Activated CD4-positive, alpha-beta T cell treated with anti-CD3 and anti-CD28 coated beads for 4 hours (primary cell): ENCODE results near the gene NAT8L.

Experiments
- DNase-seq, 2 donors: peaks; one replicate each; pipeline ENCODE4 v3.0.0-alpha.2; 2020

Gene NAT8L

DNA sequence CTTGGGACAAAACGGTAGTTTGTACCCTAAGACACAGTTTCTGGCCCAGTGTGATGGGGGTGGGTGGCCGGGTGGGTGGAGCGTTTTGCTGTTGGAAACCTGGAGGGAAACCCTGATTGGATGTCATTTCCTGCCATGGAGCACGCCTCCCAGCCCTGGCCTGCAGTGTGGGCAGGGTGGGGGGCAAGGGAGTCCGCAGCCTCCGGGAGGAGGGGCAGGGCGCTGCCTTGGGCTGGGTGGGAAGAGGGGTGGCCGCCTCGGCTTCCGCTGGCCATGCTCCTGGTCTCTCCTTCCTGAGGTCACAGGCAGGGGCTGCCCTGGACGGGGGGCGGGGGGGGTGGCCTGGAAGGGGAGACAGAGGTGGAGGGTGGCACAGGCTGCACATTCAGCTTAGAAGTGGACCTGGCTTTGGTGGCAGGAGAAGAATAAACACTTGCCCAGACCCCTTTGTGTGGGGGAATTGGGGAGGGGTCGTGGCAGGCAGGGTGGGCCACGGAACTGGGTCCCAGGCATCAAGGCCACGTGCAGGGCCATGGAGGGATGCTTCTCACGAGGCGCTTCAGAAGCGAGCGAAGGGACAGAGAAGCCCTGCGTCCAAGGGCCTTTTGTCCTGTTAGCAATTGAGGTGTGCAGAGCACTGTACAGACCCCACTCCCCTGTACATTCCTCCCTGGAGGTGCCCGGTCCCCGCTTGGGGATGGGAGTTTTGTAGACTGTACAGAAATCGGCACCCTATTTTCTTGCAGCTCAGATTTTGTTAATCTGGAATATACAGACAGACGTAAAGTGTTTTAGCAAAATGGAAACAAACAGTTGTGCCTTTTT lies 6.2 kb downstream of the NAT8L start:
- DNase-seq: no peak

DNA sequence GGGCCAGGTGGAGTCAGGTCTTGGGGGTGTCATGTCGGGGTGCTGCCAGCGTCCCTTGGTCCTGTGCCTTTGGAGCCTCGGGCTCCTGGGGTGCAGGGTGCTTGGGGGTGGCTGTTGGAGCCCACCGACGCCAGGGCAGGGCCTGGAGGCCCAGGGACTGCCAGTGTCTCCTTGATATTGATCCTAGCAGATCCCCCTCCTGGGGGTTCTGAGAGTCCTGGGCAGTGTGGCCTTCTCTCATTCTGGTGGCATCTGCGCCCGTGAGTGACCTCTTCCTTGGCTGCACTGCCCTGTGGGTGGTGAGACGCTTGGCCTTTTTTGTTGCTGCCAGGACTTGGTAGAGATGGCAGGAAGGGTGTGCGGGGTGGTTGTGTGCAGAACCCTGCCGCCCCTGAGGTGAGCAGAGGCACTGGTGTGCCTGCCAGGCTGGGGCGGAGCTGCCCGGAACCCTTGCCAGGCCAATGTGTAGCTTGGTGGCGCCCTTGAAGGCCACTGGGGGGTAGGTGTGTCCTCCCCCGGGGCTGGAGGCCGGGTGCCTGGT lies 7.0 kb downstream of the NAT8L start:
- no peak for DNase-seq

GRCh38 chr4:2066571-2067445 lies 7.7 kb downstream of the NAT8L start:
- no peak for DNase-seq

DNA sequence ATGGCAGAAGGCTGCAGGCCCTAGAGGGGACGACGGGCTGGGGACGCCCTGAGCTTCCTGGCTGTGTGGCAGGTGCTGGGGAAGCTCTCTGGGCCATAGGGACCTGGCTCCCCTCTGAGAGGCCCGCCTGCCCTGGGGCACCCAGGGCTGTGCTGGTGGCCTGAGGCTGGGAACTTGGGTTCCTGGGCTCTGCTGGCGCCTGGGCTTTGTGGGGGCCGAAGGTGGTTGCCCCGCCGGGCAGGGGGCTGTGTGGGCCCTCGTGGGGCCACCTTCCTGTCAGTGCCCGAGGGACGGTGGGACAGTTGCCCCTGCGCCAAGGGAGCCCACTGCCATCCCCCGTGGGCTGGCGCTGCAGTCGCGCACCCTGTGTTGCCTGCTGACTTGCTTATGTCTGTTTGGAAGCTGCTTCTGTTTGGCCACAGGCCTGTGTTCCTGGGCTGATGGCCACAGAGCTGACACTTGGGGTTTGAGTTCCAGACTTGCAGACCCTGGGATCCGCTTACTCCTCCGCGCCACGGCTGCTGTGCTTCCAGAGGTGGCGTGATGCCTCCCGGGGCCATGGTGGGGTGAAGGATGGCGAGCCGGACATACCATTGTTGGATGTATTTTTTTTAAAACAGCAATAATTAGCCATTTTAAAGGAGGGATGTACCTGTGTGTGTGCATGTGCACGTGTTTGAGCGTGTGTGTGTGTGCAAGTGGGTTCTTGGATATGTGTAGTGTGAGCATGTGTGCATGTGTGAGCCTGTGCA lies 8.5 kb downstream of the NAT8L start:
- no peak for DNase-seq

GRCh38 chr4:2068198-2068470 lies 9.0 kb downstream of the NAT8L start:
- no peak for DNase-seq

DNA sequence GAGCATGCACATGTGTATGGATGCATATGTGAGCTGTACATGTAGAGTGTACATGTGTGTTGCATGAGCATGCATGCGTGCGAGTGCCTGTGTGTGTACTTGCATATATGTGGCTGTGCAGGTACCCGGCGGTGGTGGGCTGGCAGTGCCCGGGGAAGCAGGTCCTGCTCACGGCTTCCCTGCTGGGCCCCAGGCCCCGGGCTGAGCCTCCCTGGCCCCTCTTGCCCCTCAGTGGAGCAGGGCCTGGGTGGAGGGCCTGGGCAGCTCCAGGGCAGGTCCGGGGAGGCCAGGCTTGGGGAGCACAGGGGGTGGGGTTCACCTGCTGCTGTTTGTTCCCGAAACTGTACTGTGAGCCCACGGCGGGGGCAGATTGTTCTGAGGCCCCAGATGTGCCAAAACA lies 9.4 kb downstream of the NAT8L start:
- no peak for DNase-seq

GRCh38 chr4:2069161-2069971 lies 10.2 kb downstream of the NAT8L start:
- no peak for DNase-seq

GRCh38 chr4:2069986-2070385 lies 10.9 kb downstream of the NAT8L start:
- no peak for DNase-seq

GRCh38 chr4:2070421-2071251 lies 11.5 kb downstream of the NAT8L start:
- DNase-seq: no peak

DNA sequence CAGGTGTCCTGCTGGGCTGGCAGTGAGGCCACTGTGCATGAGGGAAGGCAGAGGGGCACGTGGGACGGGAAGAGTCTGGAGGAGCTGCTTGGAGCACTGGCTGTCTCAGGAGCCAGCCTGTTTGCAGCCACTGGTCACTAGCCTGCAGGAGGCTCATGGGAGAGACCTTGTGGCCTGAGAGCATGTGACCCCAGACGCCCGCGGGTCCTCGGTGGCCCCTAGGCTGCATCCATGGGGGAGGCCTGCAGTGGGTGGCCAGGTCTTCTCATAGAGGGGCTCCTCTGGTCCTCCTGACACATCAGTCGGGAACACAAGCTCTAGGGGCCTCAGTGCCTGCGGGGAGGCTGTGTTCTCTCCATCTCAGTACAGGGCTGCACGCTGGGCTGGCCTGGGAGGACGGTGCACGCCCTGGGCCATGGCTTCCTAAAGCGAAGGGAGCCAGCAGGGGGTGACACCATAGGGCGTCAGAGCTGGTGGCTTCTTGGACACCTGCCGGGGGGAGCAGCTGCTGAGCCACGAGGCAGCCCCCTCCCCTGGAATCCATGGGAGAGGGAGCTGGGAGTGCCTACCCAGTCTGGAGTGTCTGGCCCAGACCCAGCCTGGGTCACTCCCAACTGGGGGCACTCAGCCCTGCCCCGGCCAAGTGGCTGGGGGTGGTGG lies 12.3 kb downstream of the NAT8L start:
- no peak for DNase-seq

GRCh38 chr4:2071912-2072867 lies 13.1 kb downstream of the NAT8L start:
- DNase-seq: no peak

- no peak for DNase-seq
These were observed 14.1 kb downstream of the NAT8L start for GRCh38 chr4:2072971-2073807.

- no peak for DNase-seq
These were observed 14.8 kb downstream of the NAT8L start for GRCh38 chr4:2073808-2074481.

GRCh38 chr4:2074588-2074987 lies 15.5 kb downstream of the NAT8L start:
- DNase-seq: no peak

DNA sequence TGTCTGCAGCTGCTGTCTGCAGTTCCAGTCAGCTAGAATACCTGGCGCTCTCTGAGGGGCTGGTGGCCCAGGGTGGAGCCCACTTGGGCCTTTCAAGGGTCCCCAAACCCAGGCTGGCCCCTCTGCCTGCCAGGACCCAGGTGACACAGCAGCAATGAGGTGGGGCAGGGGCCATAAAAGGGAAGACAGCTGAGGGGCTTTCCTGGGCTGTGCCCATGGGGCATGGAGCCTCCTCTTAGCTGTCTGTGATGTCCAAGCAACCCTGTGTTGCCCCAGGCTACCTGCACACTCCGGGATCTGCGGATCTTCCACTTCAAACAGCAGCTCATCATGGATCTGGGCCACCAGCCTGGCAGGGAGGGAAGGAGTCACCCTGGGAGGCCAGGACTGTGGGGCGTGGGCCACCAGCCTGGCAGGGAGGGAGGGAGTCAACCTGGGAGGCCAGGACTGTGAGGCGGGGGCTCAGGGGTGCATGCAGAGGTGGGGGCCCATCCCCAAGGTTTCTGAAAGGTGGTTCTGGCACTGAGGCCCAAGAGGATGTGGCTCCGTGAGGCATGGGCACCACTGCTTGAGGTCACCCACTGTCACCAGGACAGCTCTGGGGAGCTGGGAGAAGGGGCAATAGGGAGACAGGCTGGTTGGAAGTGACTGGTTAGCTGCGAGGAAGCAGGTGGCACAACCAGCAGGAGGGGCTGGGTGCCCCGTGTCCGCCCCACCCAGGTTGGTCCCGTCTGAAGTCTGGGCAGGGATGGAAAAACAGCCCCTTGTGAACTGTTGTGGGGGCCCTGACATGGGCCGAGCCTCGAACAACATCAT lies 16.3 kb downstream of the NAT8L start:
- no peak for DNase-seq

DNA sequence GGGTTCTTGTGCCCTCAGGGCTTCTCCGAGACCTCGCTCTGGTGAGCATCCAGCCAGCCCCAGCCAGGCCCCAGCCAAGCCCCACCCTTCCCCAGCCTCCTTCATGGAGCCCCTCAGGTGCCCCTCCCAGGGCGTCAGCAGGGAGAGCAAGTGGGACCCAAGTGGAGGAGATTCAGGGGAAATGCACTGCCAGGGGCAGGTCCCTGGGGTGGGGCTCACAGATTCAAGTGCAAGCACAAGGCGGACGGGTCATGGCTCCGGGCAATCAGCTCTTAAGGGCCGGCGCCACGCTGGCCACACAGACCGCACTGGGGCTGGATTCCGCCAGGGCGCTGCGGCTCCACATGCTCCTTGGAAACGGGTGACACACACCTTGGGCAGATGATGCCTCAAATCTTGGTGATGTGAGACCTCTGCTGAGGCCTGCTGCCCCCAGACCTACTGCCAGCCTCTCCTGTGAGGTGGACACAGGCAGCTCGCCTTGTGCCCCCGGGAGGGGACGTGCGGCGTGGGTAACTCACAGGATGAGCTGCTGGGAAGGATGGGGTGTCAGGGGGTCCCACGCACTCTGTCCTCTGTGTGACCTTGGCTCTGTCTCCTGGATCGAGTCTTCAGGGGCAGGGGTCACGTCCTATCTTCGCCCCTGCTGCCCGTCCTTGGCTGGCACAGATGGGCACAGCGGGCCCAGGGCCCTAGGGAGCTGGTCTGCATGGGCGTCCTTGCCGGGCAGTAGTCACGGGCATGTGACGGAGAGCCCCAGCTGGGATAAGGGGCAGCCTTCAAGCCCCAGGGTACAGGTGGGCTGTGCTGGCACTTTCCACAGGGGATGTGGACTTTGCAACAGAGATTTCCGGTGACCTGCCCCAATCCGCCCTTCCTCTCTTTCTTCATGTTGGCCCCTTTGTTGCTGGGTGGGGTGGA lies 17.1 kb downstream of the NAT8L start:
- no peak for DNase-seq
